ENCODE results near the gene TCF7L1.

DNA sequence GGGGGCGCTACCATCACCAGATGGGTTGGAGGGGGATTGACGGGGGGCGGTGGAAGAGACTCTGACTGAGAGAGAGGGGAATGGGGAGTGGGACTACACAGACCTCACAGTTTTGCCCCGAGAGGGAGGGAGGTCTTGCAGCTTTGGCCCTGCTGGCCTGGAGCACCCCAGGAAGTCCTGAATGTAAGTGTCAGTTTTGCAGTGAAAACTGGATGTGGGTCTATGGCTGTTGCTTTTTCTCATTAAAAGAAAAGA, 2.4 kb downstream of the TCF7L1 start:
- TF ChIP-seq POLR2A (IDR thresholded peaks at IDR 0.05; ENCODE audit: low read depth) (no peak), CTCF (IDR thresholded peaks at IDR 0.05) (no peak)

Measured in esophagus muscularis mucosa (tissue), 3 donors.